Measurements from ENCODE around the gene OR51I1. TPM values are rescaled to one million over a fixed set of nuclear protein-coding genes. Genes with fewer than 3 reads are reported as not detected.

Gene OR51I1
- total RNA-seq, 1 donor: 0.09 TPM

Other genes starting within 250 kb of the OR51I1 start
- not detected in 2 replicates for gene OR51V1, start 240.8 kb downstream of the OR51I1 start, total RNA-seq (ENCODE audit: low replicate concordance)
- gene HBB, start 214.4 kb downstream of the OR51I1 start, total RNA-seq (ENCODE audit: low replicate concordance): not detected in 2 replicates
- 4.8 TPM in 1 of 2 replicates, not detected in the other for gene HBD, start 207.0 kb downstream of the OR51I1 start, total RNA-seq (ENCODE audit: low replicate concordance)
- gene HBG1, start 191.7 kb downstream of the OR51I1 start, total RNA-seq (ENCODE audit: low replicate concordance): not detected in 2 replicates
- not detected in 2 replicates for gene HBG2, start 186.7 kb downstream of the OR51I1 start, total RNA-seq (ENCODE audit: low replicate concordance)
- gene HBE1, start 171.6 kb downstream of the OR51I1 start, total RNA-seq (ENCODE audit: low replicate concordance): not detected in 2 replicates
- gene OR51B4, start 139.6 kb downstream of the OR51I1 start, total RNA-seq (ENCODE audit: low replicate concordance): 0.18 TPM in 1 of 2 replicates, not detected in the other
- not detected in 2 replicates for gene OR51B2, start 117.2 kb downstream of the OR51I1 start, total RNA-seq (ENCODE audit: low replicate concordance)
- not detected in 2 replicates for gene OR51B5, start 98.0 kb downstream of the OR51I1 start, total RNA-seq (ENCODE audit: low replicate concordance)
- gene OR51B6, start 90.0 kb downstream of the OR51I1 start, total RNA-seq (ENCODE audit: low replicate concordance): not detected in 2 replicates
- gene OR51M1, start 57.7 kb downstream of the OR51I1 start, total RNA-seq (ENCODE audit: low replicate concordance): under 0.01 TPM in 1 of 2 replicates, not detected in the other
- gene OR51Q1, start 19.4 kb downstream of the OR51I1 start, total RNA-seq (ENCODE audit: low replicate concordance): not detected in 2 replicates
- not detected in 2 replicates for gene OR51I2, start 7.8 kb upstream of the OR51I1 start, total RNA-seq (ENCODE audit: low replicate concordance)
- not detected in 2 replicates for gene OR52D1, start 47.2 kb upstream of the OR51I1 start, total RNA-seq (ENCODE audit: low replicate concordance)
- 0.09 TPM in 1 of 2 replicates, not detected in the other for gene UBQLN3, start 68.4 kb upstream of the OR51I1 start, total RNA-seq (ENCODE audit: low replicate concordance)
- gene UBQLNL, start 75.2 kb upstream of the OR51I1 start, total RNA-seq (ENCODE audit: low replicate concordance): 0.36 and 0.41 TPM in 2 replicates
- 0.41 and 0.81 TPM in 2 replicates for gene OR52H1, start 107.0 kb upstream of the OR51I1 start, total RNA-seq (ENCODE audit: low replicate concordance)
- gene OR52B6, start 139.4 kb upstream of the OR51I1 start, total RNA-seq (ENCODE audit: low replicate concordance): not detected in 2 replicates
- 4.7 and 5.3 TPM in 2 replicates for gene TRIM6, start 155.1 kb upstream of the OR51I1 start, total RNA-seq (ENCODE audit: low replicate concordance)
- gene TRIM34, start 183.5 kb upstream of the OR51I1 start, total RNA-seq (ENCODE audit: low replicate concordance): 15.5 and 41.0 TPM in 2 replicates
- gene TRIM5, start 243.6 kb upstream of the OR51I1 start, total RNA-seq (ENCODE audit: low replicate concordance): 32.5 and 38.5 TPM in 2 replicates
- gene TRIM22, start 248.3 kb upstream of the OR51I1 start, total RNA-seq (ENCODE audit: low replicate concordance): 73.8 and 93.1 TPM in 2 replicates